Measurements from ENCODE around the gene WDR19.

- TF ChIP-seq, protein P1, sequence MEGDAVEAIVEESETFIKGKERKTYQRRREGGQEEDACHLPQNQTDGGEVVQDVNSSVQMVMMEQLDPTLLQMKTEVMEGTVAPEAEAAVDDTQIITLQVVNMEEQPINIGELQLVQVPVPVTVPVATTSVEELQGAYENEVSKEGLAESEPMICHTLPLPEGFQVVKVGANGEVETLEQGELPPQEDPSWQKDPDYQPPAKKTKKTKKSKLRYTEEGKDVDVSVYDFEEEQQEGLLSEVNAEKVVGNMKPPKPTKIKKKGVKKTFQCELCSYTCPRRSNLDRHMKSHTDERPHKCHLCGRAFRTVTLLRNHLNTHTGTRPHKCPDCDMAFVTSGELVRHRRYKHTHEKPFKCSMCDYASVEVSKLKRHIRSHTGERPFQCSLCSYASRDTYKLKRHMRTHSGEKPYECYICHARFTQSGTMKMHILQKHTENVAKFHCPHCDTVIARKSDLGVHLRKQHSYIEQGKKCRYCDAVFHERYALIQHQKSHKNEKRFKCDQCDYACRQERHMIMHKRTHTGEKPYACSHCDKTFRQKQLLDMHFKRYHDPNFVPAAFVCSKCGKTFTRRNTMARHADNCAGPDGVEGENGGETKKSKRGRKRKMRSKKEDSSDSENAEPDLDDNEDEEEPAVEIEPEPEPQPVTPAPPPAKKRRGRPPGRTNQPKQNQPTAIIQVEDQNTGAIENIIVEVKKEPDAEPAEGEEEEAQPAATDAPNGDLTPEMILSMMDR (conservative IDR thresholded peaks at IDR 0.05 in 1 of 2, IDR thresholded peaks at IDR 0.05 in 1 of 2; ENCODE audit: low read depth in 1 of 2, low read length in 2 of 2) = no peak
- no peak for TF ChIP-seq EZH2 (IDR thresholded peaks at IDR 0.05; ENCODE audit: low read length, missing control alignments)
Observed at GRCh38 chr4:39169426-39169825, 12.9 kb upstream of the WDR19 start.

Data from fibroblast of lung (primary cell).